ENCODE measurements around the gene PDHA1.

The PDHA1 gene

DNA sequence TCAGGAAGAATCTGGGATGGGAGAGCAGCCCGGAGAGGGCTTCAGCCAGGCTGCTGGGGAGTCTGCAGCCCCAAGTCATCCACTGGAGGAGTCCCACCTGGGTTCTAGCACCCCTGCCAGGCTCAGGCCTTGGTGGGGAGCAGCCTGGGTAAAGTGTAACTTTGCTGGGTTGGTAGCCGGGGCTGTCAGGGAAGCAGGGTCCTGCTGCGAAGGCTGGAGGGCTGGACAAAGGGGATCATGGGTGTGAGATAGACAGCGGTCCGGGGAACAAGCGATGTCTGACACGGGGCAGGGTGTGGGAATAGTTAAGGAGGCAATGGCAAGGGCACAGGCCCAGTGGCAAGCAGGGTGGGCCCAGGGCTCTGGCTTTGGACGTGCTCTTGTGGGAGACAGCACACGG is 37.6 kb downstream of the PDHA1 start (continued):
- TF ChIP-seq, protein P1, sequence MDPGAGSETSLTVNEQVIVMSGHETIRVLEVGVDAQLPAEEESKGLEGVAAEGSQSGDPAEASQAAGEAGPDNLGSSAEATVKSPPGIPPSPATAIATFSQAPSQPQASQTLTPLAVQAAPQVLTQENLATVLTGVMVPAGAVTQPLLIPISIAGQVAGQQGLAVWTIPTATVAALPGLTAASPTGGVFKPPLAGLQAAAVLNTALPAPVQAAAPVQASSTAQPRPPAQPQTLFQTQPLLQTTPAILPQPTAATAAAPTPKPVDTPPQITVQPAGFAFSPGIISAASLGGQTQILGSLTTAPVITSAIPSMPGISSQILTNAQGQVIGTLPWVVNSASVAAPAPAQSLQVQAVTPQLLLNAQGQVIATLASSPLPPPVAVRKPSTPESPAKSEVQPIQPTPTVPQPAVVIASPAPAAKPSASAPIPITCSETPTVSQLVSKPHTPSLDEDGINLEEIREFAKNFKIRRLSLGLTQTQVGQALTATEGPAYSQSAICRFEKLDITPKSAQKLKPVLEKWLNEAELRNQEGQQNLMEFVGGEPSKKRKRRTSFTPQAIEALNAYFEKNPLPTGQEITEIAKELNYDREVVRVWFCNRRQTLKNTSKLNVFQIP (CRISPR knock-in tag; IDR thresholded peaks at IDR 0.05; ENCODE audit: borderline replicate concordance, low read depth) = no peak
- no peak for TF ChIP-seq BACH2 (CRISPR knock-in tag; IDR thresholded peaks at IDR 0.05; ENCODE audit: borderline replicate concordance)

- TF ChIP-seq ZC3H10 (CRISPR knock-in tag; IDR thresholded peaks at IDR 0.05) = no peak
- no peak for TF ChIP-seq CSRNP3 (CRISPR knock-in tag; IDR thresholded peaks at IDR 0.05)
- no peak for TF ChIP-seq PPARA (CRISPR knock-in tag; IDR thresholded peaks at IDR 0.05; ENCODE audit: borderline replicate concordance)
- no peak for TF ChIP-seq TCF4 (CRISPR knock-in tag; IDR thresholded peaks at IDR 0.05; ENCODE audit: borderline replicate concordance)
- no peak for TF ChIP-seq RARB (CRISPR knock-in tag; IDR thresholded peaks at IDR 0.05)
- TF ChIP-seq TSHZ2 (CRISPR knock-in tag; IDR thresholded peaks at IDR 0.05) = no peak
- no peak for TF ChIP-seq ZNF70 (CRISPR knock-in tag; IDR thresholded peaks at IDR 0.05)
- TF ChIP-seq BACH2 (CRISPR knock-in tag; IDR thresholded peaks at IDR 0.05; ENCODE audit: borderline replicate concordance) = no peak
- TF ChIP-seq OSR1 (CRISPR knock-in tag; IDR thresholded peaks at IDR 0.05) = no peak
- no peak for TF ChIP-seq CREB5 (CRISPR knock-in tag; IDR thresholded peaks at IDR 0.05; ENCODE audit: low read depth)
- peak; percentile 77 for ATAC-seq
Measured at GRCh38 chrX:19382555-19383145, 38.9 kb downstream of the PDHA1 start.

GRCh38 chrX:19386679-19387078 is 43.0 kb downstream of the PDHA1 start:
- TF ChIP-seq, protein P1 (CRISPR knock-in tag; IDR thresholded peaks at IDR 0.05; ENCODE audit: borderline replicate concordance, low read depth) = no peak
- TF ChIP-seq OSR1 (CRISPR knock-in tag; IDR thresholded peaks at IDR 0.05) = no peak
- no peak for TF ChIP-seq ESRRG (CRISPR knock-in tag; IDR thresholded peaks at IDR 0.05)
- no peak for TF ChIP-seq ZNF565 (CRISPR knock-in tag; conservative IDR thresholded peaks at IDR 0.05; ENCODE audit: low read depth)
- TF ChIP-seq TCF4 (CRISPR knock-in tag; IDR thresholded peaks at IDR 0.05; ENCODE audit: borderline replicate concordance) = no peak
- no peak for TF ChIP-seq ZFP3 (CRISPR knock-in tag; IDR thresholded peaks at IDR 0.05)
- TF ChIP-seq TOX (CRISPR knock-in tag; IDR thresholded peaks at IDR 0.05; ENCODE audit: borderline replicate concordance) = no peak
- no peak for TF ChIP-seq CREB5 (CRISPR knock-in tag; IDR thresholded peaks at IDR 0.05; ENCODE audit: low read depth)
- ATAC-seq = no peak

DNA sequence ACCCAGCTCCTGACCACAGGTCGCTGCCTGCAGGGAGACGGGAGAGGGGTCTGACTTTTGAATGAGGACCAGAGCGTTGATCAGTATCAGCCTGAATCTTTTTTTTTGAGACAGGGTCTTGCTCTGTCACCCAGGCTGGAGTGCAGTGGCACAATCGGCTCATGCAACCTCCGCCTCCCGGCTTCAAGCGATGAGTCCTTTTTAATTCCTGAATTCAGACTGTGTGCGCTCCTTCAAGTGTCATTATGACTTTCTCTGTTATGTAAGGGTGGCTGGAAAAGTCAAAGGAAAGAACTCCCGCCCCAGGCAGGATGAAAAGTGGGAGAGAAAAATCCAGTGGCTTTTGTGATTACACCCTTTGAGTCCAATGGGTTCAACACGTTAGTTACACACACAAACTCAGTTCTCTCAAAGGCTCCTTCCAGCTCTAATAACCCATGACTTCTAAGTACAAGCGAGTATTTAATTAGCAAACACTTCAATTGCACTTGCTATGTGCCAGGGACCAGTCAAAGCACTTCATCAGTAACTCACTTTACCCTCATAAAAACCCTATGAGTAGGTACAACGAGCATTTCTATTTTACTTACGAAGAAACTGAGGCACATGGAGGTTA is 44.4 kb downstream of the PDHA1 start:
- no peak for ATAC-seq
- TF ChIP-seq ESRRG (CRISPR knock-in tag; IDR thresholded peaks at IDR 0.05) = no peak
- no peak for TF ChIP-seq RARB (CRISPR knock-in tag; IDR thresholded peaks at IDR 0.05)
